H1 (cell line): ENCODE measurements around the gene GALNT2. TPM values are rescaled to one million over a fixed set of nuclear protein-coding genes. Genes with fewer than 3 reads are reported as not detected.

Source experiments
- CTCF ChIA-PET: fragments of 300-600 bp; sonication (Branson Sonifier 250); formaldehyde crosslinking; loops from one replicate; lab custom pipeline; 2021; ENCODE audit not compliant: partially characterized antibody; lab: Charles Lee
- POLR2A ChIA-PET: fragments of 300-600 bp; sonication (Branson Sonifier 250); formaldehyde crosslinking; loops from one replicate; lab custom pipeline; 2021; ENCODE audit warnings: inconsistent platforms; ENCODE audit not compliant: partially characterized antibody; lab: Charles Lee
- DNase-seq, 2 experiments: peaks; one replicate each; pipeline versions ENCODE4 v3.0.0 to v3.0.0-alpha.2; 2010 to 2022; ENCODE audit warnings: low spot score in 2 of 2, low read depth in 1 of 2, mixed read lengths in 1 of 2
- FAIRE-seq: peaks from 2 replicates; lab custom pipeline; 2011; peaks lifted over from hg19 to GRCh38; lab: Jason Lieb, UNC
- H2AFZ ChIP-seq: 2 replicates; pipeline ENCODE4 v1.8.1; 2012; ENCODE audit warnings: low read length, inconsistent platforms
- H2AK5ac ChIP-seq: 2 replicates; pipeline ENCODE4 v1.6.1; 2013; ENCODE audit warnings: low read depth, low read length
- H2BK120ac ChIP-seq: replicated peaks from 2 replicates; pipeline ENCODE3; 2013; ENCODE audit warnings: low read depth, low read length, inconsistent platforms
- H2BK12ac ChIP-seq: 2 replicates; pipeline ENCODE4 v1.6.1; 2013; ENCODE audit warnings: low read depth, low read length
- H2BK15ac ChIP-seq: 2 replicates; pipeline ENCODE4 v1.6.1; 2013; ENCODE audit warnings: low read length
- H2BK20ac ChIP-seq: 2 replicates; pipeline ENCODE4 v1.6.1; 2013; ENCODE audit warnings: low read length
- H2BK5ac ChIP-seq: 2 replicates; pipeline ENCODE4 v1.6.1; 2013; ENCODE audit warnings: low read depth, low read length
- H3K14ac ChIP-seq: 2 replicates; pipeline ENCODE4 v1.6.1; 2013; ENCODE audit warnings: inconsistent platforms; ENCODE audit not compliant: insufficient read length
- H3K18ac ChIP-seq: 2 replicates; pipeline ENCODE4 v1.6.1; 2013; ENCODE audit warnings: low read length; ENCODE audit errors: extremely low read depth
- H3K23ac ChIP-seq: 2 replicates; pipeline ENCODE4 v1.6.1; 2013; ENCODE audit warnings: inconsistent platforms; ENCODE audit not compliant: insufficient read length
- H3K23me2 ChIP-seq: 2 replicates; pipeline ENCODE4 v1.6.1; 2013; ENCODE audit warnings: low read depth, low read length
- H3K27ac ChIP-seq: 2 replicates; pipeline ENCODE4 v1.6.1; 2011; ENCODE audit warnings: low read depth, low read length, inconsistent platforms
- H3K27me3 ChIP-seq, 4 experiments: replicated peaks in 1 of 4; 1 replicate in 1 of 4; 2 replicates in 3 of 4; pipeline versions ENCODE4 v1.6.1 to v1.8.1; 2011 to 2013; ENCODE audit warnings: low read length in 3 of 4, mild to moderate bottlenecking in 3 of 4, inconsistent platforms in 2 of 4, mixed read lengths in 2 of 4, moderate library complexity in 1 of 4; ENCODE audit not compliant: control insufficient read depth in 3 of 4, insufficient read depth in 3 of 4; ENCODE audit errors: extremely low read depth in 1 of 4
- H3K36me3 ChIP-seq, 4 experiments: 2 replicates each; pipeline versions ENCODE4 v1.6.1 to v1.8.1; 2011 to 2013; ENCODE audit warnings: mild to moderate bottlenecking in 4 of 4, low read length in 3 of 4, moderate library complexity in 2 of 4, control low read depth in 1 of 4, inconsistent platforms in 1 of 4; ENCODE audit not compliant: insufficient read depth in 4 of 4, control insufficient read depth in 2 of 4
- H3K4ac ChIP-seq: replicated peaks from 2 replicates; pipeline ENCODE3; 2013; ENCODE audit warnings: low read length, low read depth, mixed read lengths, inconsistent platforms; ENCODE audit not compliant: insufficient read length
- H3K4me1 ChIP-seq, 4 experiments: replicated peaks in 1 of 4; 1 replicate in 1 of 4; 2 replicates in 3 of 4; pipeline versions ENCODE4 v1.6.1 to v1.8.1; 2011 to 2013; ENCODE audit warnings: low read length in 3 of 4, inconsistent platforms in 2 of 4, mixed read lengths in 1 of 4; ENCODE audit not compliant: insufficient read depth in 4 of 4, control insufficient read depth in 3 of 4
- H3K4me2 ChIP-seq, 2 experiments: 2 replicates each; pipeline versions ENCODE4 v1.6.1 to v1.8.1; 2011 to 2013; ENCODE audit warnings: low read depth in 2 of 2, low read length in 2 of 2, control low read depth in 1 of 2, inconsistent platforms in 1 of 2, mild to moderate bottlenecking in 1 of 2; ENCODE audit not compliant: insufficient read depth in 1 of 2
- H3K4me3 ChIP-seq, 4 experiments: fragments of 200-600, 300-600 bp in 1 of 4; sonication (generic), shearing (Covaris generic), sonication (Bioruptor Twin) in 1 of 4; 2 replicates each; pipeline versions ENCODE4 v1.5.1 to v1.8.1; 2011 to 2016; ENCODE audit warnings: low read length in 4 of 4, low read depth in 3 of 4, control low read depth in 2 of 4, inconsistent platforms in 2 of 4, mild to moderate bottlenecking in 2 of 4, mixed read lengths in 1 of 4, moderate library complexity in 1 of 4; ENCODE audit not compliant: insufficient read depth in 2 of 4; ENCODE audit errors: extremely low read depth in 1 of 4
- H3K56ac ChIP-seq: replicated peaks from 2 replicates; pipeline ENCODE3; 2013; ENCODE audit warnings: low read depth, mild to moderate bottlenecking, mixed read lengths, low read length, inconsistent platforms; ENCODE audit not compliant: insufficient read length
- H3K79me1 ChIP-seq: 2 replicates; pipeline ENCODE4 v1.6.1; 2013; ENCODE audit warnings: low read depth, low read length, control low read depth
- H3K79me2 ChIP-seq, 2 experiments: 2 replicates each; pipeline versions ENCODE4 v1.6.1 to v1.8.1; 2012 to 2013; ENCODE audit warnings: low read length in 2 of 2, mild to moderate bottlenecking in 2 of 2, inconsistent platforms in 1 of 2; ENCODE audit not compliant: insufficient read depth in 2 of 2, control insufficient read depth in 1 of 2
- H3K9ac ChIP-seq, 4 experiments: replicated peaks in 1 of 4; 1 replicate in 1 of 4; 2 replicates in 3 of 4; pipeline versions ENCODE4 v1.6.1 to v1.8.1; 2011 to 2013; ENCODE audit warnings: low read depth in 3 of 4, low read length in 3 of 4, control low read depth in 2 of 4, mild to moderate bottlenecking in 2 of 4, moderate library complexity in 2 of 4, inconsistent platforms in 1 of 4; ENCODE audit errors: extremely low read depth in 1 of 4
- H3K9me3 ChIP-seq, 2 experiments: 2 replicates each; pipeline versions ENCODE4 v1.6.1 to v1.8.1; 2012 to 2013; ENCODE audit warnings: mild to moderate bottlenecking in 2 of 2, moderate library complexity in 2 of 2, control low read depth in 1 of 2, inconsistent platforms in 1 of 2, low read depth in 1 of 2, low read length in 1 of 2, mixed read lengths in 1 of 2; ENCODE audit not compliant: insufficient read depth in 2 of 2
- H4K20me1 ChIP-seq, 2 experiments: replicated peaks in 1 of 2; 2 replicates each; pipeline versions ENCODE3 to v1.8.1; 2011 to 2013; ENCODE audit warnings: inconsistent platforms in 2 of 2, low read length in 2 of 2, mild to moderate bottlenecking in 1 of 2; ENCODE audit not compliant: insufficient read depth in 2 of 2, control insufficient read depth in 1 of 2
- H4K5ac ChIP-seq: 2 replicates; pipeline ENCODE4 v1.6.1; 2013; ENCODE audit warnings: low read length, low read depth, mixed read lengths, inconsistent platforms; ENCODE audit not compliant: insufficient read length
- H4K8ac ChIP-seq: 2 replicates; pipeline ENCODE4 v1.8.0; 2013; ENCODE audit warnings: mild to moderate bottlenecking, moderate library complexity, low read length, inconsistent platforms; ENCODE audit not compliant: insufficient read depth; ENCODE audit errors: extremely low read depth
- H4K91ac ChIP-seq: replicated peaks from 2 replicates; pipeline ENCODE3; 2013; ENCODE audit warnings: low read length, mixed read lengths, inconsistent platforms; ENCODE audit not compliant: insufficient read length
- CREB1 ChIP-seq: IDR thresholded peaks from 2 replicates; pipeline ENCODE4 v1.6.1; 2012; ENCODE audit warnings: inconsistent platforms
- WGBS, 2 experiments: shearing (Covaris generic) in 1 of 2; methylation state at CpG; one replicate each; pipeline versions ENCODE4 v1.1.6 to v1.1.7; 2013 to 2015; ENCODE audit warnings: low lambda C conversion rate in 2 of 2, mixed read lengths in 2 of 2, inconsistent platforms in 1 of 2, low coverage in 1 of 2, missing lambda C conversion rate in 1 of 2; ENCODE audit not compliant: insufficient replicate concordance in 2 of 2, insufficient coverage in 1 of 2, insufficient read length in 1 of 2; ENCODE audit errors: extremely low coverage in 1 of 2, missing lambda C conversion rate in 1 of 2; 5-methylcytosine and 5-hydroxymethylcytosine counted together
- polyA plus RNA-seq, 7 experiments: library from polyadenylated mRNA; depleted of rRNA in 3 of 7; stranded (reverse) in 5 of 7; unstranded in 2 of 7; fragments of >200 nt in 5 of 7; fragments of 200-250 nt in 2 of 7; gene quantifications; 1 replicate in 5 of 7; 2 replicates in 1 of 7; 4 replicates in 1 of 7; pipeline versions ENCODE4 v1.2.1 to v1.2.3, GENCODE V29; 2011 to 2013; ENCODE audit warnings: missing spikeins in 2 of 7, mixed read lengths in 2 of 7
- total RNA-seq: library from RNA; stranded (reverse); fragmentation: NEBNext Ultra II Directional; extraction: Animal tissue kit (Norgen Biotek cat#: 25700); gene quantifications from 2 replicates; pipeline ENCODE4 v1.2.1, GENCODE V29; 2021

GALNT2 gene
- total and polyA plus RNA-seq, 2 of the 8 experiments (the other 6 are each of a cell fraction or from before 2014, with no cell fraction given) = 34.5 to 75.3 TPM

- Histone ChIP-seq H4K8ac (no peak overlapping the region), H4K20me1 (no peaks in the 10 kb centered on the region), H4K5ac (no peak overlapping the region), H3K23me2 (no peaks in the 10 kb centered on the region), H3K4me1 (peaks cover 0 to 7% (median 4%) of the 10 kb centered on the region in 4 experiments; a peak in 5 of 7 replicates), H3K18ac (no peak overlapping the region), H3K36me3 (no peaks in the 10 kb centered on the region), H3K4ac (no peak overlapping the region), H2BK5ac (no peak overlapping the region), H2BK15ac (no peak overlapping the region), H3K79me2 (no peaks in the 10 kb centered on the region), H3K56ac (no peak overlapping the region), H3K23ac (no peak overlapping the region), H2BK20ac (no peak overlapping the region), H2BK120ac (no peak overlapping the region), H3K79me1 (no peaks in the 10 kb centered on the region), H3K27me3 (peaks cover 0 to 2% (median 0%) of the 10 kb centered on the region in 4 experiments; a peak in 2 of 7 replicates), H3K14ac (no peak overlapping the region), H3K4me2 (no peak overlapping the region), H3K27ac (no peak overlapping the region), H3K9me3 (no peaks in the 10 kb centered on the region), H3K9ac (no peak overlapping the region), H3K4me3 (no peak overlapping the region), H2BK12ac (no peak overlapping the region), H2AFZ (no peak overlapping the region), H2AK5ac (no peak overlapping the region), H4K91ac (no peak overlapping the region)
- CTCF ChIA-PET = interaction anchor here (0.7 to 2.0 kb wide), 2 partner anchors 53 to 80 kb away, joined by 3 to 4 read pairs; no protein-coding TSS in a partner anchor
- no peak for DNase-seq
- no peak for TF ChIP-seq CREB1
- no peak for FAIRE-seq
- POLR2A ChIA-PET = no interaction called here
- WGBS, 2 experiments = 84 to 100% methylated on average over 1 to 3 of the region's 3 CpGs
Measured at GRCh38 chr1:230025686-230026085, 41.4 kb upstream of the GALNT2 start.
